ENCODE results near the gene SYCE3.
"Not testable (repeated sequence)": the region's sequence is repeated elsewhere in the genome, so short reads cannot be mapped to it uniquely, and the experiment has no call there.

The SYCE3 gene, protein sequence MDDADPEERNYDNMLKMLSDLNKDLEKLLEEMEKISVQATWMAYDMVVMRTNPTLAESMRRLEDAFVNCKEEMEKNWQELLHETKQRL

DNA sequence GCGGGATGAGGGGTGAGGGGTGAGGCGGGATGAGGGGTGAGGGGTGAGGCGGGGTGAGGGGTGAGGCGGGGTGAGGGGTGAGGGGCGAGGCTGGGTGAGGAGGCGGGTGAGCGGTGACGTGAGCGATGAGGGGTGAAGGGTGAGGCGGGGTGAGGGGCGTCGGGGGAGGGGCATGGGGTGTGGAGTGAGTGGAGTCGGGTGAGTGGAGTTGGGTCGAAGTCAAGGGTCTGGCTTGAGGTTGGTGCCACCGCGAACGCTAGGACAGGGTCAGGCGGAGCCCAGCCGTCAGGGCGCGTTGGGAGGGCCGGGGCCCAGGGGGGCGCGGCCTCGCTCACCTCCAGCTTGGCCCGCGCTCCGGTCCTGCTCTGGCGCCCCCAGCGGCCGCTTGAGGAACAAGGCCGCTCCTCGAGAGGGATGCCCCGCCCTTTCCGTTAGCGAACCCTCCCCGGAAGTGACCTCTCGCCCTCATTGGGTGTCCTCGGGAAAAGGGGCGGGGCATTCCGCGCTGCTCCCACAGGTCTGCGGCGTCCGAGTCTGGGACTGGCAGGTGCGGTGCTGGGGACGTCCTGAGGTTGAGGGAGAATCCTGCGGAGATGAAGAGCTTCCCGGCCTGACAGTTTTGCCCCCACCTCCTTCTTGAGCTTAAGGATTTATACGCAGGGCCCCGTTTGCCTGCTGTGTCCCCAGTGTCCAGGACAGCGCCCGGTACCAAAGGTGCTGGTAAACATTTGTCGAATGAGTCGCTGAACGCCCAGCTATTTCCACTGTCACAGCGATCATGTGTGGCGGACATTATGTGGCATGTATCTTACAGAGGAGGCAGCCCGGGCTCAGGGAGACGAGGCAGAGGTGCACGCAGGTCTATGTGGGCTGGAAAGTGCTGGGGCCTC lies at the start of gene SYCE3:
SYCE3 (minus strand) TSS at position 397 of the 890 bp plus-strand sequence. CDS start 6,514 bp downstream, outside the sequence.
- DNase-seq, result peak; percentile 96 to 98

DNA sequence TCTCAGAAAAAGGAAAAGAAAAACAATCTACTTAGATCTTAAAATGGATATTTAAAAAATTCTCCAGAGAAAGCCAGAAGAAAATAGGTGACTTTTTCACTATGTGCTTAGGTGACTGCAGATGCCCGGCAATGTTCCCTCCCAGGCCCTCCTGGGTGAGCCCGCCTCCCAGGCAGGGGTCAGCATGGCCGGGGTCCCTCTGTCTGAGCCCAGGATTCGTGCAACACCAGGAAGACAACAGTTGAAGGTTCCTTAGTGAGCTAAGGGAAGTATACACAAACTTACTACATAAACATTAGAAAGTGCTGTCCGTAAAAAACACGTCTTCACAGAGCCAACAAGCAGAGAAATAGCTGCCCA lies 49.4 kb upstream of the SYCE3 start:
- no peak for DNase-seq

DNA sequence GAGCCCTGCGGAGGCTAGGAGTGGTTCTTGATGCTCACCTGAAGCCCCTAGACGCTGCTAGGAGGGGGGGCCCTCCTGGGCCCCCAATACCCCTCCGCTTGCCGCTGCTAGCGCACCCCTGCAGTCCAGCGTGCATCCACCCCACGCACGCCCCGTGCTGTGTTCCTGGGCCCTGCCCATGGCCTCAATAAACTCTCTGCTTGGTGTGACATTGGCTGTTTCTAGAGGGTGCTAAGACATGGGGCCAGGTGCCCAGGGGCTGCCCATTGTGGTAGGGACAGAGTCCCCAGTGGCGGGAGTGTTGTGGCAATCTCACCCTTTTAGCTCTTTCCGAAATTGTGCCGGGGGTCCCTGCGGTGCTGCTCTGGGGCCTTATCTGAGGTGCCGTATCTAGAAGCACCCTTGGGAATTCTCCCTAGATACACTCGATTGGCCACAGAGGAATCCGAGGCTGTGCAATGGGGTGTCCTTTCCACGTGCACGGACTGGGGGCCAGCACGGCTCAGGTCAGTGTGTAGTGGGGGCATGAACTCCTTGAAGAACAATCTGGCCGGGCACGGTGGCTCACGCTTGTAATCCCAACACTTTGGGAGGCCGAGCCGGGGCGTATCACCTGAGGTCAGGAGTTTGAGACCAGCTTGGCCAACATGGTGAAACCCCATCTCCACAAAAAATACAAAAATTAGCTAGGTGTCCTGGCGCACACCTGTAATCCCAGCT lies 48.8 kb upstream of the SYCE3 start:
- DNase-seq, result no peak

DNA sequence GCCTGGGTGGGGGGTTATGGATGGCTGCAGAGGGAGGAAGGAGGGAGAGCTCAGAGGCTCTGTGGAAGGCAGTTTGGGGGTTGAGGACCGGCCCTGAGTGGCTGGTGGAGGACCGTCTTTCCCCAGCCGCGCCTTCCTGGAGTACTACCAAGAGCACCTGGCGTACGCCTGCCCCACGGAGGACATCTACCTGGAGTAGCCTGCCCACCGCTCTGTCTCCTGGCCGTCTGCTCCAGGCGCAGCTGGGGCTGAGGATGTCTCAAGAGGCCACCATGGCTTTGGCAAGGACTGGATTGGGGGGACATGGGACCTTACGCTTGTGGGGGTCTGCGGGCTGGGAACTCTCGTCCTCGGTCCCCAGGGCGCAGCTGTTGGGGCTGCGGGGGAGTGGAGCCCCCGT lies 47.9 kb upstream of the SYCE3 start:
- DNase-seq, result no peak

DNA sequence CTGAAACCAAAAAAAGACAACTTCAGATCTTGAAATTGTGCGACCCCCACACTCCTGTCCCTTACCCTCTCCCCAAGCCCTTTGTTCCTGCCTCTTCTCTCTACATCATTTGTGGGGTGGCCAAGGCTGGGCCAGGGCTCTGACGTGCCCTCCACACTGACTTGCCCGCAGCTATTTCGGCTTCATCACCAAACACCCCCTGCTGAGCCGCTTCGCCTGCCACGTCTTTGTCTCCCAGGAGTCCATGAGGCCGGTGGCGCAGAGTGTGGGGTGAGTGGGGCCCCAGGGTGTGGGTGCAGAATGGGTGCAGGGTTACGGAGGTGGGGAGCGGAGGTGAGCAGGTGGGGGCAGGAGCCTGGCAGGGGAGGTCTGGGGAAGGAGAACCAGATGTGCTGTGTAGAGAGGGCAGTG lies 47.3 kb upstream of the SYCE3 start:
- no peak for DNase-seq

DNA sequence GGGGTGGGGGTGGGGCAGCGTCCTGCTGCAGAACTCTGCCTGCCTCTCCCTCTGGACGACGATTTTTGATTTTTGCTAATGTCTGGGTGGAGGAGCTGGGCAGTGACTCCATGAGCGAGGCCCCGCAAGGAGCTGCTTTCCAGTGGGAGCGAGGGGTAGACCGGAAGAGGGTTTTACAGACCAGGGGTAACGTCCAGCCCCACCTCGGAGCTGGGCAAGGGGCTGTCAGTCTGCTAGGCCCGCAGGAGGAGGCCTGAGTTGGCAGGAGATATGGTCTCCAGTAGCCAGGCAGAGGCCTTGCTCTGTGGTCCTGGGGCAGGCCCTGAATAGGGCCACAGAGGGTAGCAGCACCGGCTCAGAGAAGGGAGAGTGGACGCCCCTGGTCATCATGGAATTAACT lies 46.9 kb upstream of the SYCE3 start:
- no peak for DNase-seq

DNA sequence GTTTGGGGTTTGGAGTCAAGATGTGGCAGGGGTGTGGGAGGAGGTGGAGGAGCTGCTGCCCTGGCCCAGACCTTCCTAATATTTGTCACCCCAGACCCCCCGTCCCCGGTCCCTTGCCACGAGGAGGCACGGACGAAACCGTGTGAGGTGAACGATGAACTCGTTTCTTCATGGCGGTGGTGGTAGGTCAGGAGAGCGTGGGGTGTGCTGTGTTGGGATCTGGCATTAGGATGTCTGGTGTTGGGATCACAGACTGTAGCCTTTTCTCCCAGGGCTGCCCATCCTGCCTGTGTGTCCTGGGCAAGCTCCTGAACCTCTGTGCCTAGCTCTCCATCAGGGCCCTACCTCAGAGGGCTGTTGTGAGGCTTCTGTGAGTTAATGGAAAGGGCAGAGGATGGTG lies 46.3 kb upstream of the SYCE3 start:
- DNase-seq, result no peak

DNA sequence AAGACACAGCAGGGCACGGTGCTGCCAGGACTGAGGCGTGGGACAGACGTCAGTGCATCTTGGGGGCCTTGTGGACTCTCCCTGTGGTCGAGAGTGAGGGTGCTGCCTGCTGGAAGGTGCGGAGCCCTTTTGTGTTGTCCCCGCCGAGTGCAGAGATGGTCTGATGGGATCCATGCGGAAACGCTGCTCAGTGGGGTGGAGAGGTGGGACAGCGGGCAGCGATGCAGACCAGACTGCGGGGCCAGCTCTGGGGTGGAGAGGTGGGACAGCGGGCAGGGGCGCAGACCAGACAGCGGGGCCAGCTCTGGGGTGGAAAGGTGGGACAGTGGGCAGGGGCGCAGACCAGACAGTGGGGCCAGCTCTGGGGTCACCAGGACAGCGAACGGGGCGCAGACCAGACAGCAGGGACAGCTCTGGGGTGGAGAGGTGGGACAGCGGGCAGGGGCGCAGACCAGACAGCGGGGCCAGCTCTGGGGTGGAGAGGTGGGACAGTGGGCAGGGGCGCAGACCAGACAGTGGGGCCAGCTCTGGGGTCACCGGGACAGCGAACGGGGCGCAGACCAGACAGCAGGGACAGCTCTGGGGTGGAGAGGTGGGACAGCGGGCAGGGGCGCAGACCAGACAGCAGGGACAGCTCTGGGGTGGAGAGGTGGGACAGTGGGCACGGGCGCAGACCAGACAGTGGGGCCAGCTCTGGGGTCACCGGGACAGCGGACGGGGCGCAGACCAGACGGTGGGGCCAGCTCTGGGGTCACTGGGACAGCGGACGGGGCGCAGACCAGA lies 45.5 kb upstream of the SYCE3 start:
- DNase-seq, result not testable (repeated sequence)

DNA sequence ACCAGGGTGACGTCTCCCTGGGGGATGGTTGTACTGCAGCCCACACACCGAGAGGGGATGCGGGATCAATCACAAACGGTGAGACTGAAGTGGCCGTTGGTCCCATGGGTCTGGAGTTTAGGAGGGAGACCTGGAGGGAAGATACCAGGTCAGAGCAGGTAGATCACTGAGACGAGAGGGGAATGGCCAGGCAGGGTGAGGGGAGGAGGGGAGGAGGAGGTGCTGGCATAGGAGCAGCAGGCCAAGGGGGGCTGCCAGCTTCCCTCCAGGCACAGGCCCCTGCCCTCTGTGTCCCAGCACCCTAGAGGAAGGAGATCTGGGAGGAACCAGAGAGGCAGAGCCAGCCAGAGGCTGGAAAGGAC lies 44.9 kb upstream of the SYCE3 start:
- DNase-seq, result no peak

DNA sequence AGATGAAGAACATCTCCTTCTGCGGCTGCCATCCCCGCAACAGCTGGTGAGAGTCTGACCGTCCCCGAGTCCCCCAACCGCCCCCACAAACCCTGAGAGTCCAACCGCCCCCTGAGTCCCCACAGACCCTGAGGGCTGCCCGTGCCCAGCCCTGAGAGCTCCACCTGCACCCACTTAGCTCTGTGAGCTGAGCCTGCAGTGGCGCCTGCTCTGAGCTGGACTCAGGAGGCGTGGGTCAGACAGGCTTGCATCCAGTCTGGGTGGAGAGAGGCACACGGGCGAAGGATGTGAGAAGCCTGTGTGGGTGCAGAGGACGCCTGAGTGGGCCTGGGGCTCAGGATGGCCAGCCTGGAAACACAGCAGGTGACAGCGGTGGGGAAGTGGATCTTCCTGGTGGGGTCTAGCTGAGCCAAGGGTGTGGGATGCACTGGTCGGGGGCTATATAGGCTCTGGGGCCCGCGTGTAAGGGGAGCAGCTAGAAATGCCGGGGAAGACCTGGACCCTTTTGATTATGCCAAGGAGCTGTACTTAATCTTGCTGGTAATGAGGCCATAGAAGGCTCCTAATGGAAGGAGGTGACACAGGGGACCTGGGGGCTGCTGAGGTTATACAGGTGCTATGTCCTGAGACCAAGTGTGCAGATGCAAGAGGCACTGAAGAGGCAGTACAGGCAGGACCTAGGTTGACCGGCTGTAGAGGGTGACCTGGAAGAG lies 44.4 kb upstream of the SYCE3 start:
- DNase-seq, result no peak

DNA sequence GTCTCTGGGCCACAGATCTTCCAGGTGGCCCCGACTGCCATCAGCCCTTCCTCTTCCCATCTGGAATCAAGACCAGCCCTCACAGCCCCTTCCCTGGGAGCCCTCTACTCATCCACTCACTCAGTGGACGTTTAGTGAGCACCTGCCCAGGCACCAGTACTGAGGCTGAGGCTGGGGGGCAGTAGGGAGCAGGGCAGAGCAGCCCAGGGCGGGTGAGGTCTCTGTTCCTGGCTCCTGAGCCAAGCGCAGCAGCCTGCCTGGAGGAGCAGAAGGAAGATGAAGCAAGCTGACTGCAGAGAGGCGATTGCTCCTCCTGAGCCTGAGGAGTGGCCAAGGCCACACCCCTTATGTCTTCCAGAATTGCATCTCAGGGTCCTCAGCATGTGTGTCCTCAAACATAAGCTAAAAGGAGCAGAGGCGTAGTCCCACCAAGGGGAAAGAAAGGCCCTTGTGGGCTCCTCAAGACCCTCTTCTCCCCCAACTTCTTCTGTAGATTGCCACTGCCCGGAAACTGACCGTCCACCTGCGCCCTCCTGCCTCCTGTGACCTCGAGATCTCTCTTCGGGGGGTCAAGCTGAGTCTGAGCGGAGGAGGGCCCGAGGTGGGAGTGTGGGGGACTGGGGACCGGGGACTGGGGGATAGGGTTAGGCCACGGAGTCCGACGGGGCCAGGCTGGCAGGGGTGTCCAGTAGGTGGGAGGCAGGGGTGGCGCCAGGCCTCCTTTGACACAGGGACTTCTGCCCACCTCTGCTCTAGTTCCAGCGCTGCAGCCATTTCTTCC lies 43.6 kb upstream of the SYCE3 start:
- DNase-seq, result no peak

DNA sequence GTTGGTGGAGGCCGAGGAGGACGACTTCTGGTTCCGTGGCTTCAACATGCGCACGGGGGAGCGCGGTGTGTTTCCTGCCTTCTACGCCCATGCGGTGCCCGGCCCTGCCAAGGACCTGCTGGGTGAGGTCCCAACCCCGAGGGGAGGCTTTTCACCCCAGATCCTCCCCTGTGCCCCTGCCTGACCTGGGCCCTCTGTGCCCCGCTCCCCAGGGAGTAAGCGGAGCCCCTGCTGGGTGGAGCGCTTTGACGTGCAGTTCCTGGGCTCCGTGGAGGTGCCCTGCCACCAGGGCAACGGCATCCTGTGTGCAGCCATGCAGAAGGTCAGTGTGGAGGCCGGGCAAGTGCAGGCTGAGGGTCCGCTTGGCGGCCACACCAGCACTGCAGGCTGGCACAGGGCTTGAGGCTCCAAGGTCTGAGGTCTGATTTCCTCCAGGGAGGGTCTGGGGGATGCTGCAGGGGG lies 42.9 kb upstream of the SYCE3 start:
- no peak for DNase-seq

DNA sequence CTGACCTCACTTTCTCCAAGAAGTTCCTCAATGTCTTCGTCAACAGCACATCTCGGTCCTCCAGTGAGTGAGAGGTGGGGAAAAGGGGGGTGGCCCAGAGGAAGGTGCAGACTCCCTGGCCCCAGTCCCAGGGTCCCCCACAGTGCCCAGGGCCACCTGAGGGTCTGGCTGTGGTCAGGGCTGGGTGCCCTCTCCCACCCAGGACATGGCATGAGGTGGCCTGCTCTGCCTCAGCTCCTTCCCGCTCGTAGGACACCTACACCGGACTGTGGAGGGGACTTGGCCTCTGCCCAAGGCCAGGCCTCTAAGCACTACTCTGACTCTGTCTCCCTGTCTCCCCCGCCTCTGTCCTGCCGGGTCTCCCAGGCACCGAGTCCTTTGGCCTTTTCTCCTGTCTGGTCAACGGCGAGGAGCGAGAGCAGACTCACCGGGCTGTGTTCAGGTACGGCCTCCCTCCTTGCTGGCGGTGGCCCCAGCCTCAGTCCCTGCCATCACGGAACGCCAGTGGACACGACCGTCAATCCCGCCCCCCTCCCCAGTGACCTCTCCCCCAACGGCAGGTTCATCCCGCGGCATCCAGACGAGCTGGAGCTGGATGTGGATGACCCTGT lies 42.4 kb upstream of the SYCE3 start:
- no peak for DNase-seq

DNA sequence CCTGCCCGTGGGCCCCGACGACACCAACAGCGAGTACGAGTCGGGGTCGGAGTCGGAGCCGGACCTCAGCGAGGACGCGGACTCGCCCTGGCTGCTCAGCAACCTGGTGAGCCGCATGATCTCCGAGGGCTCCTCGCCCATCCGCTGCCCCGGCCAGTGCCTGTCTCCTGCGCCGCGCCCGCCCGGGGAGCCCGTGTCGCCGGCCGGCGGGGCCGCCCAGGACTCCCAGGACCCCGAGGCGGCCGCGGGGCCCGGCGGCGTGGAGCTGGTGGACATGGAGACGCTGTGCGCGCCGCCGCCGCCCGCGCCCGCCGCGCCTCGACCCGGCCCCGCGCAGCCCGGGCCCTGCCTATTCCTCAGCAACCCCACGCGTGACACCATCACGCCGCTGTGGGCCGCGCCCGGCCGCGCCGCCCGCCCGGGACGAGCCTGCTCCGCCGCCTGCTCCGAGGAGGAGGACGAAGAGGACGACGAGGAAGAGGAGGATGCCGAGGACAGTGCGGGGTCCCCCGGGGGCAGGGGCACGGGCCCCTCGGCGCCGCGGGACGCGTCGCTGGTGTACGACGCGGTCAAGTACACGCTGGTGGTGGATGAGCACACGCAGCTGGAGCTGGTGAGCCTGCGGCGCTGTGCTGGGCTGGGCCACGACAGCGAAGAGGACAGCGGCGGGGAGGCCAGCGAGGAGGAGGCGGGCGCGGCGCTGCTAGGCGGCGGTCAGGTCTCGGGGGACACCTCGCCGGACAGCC lies 41.7 kb upstream of the SYCE3 start:
- DNase-seq, result no peak

DNA sequence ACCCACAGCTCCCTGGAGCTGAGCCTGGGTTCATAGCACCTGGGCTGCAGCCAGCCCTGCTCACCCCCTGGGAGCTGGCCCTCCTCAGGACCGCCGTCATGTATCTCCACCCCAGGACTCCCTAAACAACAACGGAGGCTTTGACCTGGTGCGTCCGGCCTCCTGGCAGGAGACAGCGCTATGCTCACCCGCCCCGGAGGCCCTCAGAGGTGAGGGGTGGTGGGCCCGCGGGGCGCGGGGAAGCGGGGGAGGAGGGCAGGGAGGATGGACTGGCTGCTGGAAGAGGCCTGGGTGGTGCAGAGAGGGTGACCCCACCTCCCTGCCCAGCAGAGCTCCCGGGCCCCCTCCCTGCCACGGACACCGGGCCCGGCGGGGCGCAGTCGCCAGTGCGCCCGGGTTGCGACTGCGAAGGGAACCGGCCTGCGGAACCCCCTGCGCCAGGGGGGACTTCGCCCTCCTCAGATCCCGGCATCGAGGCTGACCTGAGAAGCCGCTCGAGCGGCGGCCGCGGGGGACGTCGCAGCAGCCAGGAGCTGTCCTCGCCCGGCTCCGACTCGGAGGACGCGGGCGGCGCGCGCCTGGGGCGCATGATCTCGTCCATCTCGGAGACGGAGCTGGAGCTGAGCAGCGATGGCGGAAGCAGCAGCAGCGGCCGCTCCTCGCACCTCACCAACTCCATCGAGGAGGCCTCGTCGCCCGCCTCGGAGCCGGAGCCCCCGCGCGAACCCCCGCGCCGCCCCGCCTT lies 41.0 kb upstream of the SYCE3 start:
- no peak for DNase-seq

DNA sequence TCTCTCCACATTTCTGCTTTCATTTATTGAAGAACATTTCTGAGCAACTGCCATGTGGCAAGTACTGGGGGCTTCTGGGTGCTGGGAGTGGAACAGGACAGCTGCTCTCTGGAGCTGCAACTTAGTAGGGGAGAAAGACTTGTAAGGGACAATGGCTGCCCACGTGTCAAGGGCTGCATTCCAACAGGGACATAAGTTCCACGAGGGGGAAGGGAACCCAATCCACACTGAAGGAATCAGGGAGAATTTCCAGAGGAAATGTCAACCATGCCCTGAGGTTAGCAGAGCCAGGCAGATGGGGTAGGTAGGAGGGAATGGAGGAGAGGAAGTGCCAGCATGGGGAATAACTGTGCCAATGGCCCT lies 39.6 kb upstream of the SYCE3 start:
- no peak for DNase-seq

DNA sequence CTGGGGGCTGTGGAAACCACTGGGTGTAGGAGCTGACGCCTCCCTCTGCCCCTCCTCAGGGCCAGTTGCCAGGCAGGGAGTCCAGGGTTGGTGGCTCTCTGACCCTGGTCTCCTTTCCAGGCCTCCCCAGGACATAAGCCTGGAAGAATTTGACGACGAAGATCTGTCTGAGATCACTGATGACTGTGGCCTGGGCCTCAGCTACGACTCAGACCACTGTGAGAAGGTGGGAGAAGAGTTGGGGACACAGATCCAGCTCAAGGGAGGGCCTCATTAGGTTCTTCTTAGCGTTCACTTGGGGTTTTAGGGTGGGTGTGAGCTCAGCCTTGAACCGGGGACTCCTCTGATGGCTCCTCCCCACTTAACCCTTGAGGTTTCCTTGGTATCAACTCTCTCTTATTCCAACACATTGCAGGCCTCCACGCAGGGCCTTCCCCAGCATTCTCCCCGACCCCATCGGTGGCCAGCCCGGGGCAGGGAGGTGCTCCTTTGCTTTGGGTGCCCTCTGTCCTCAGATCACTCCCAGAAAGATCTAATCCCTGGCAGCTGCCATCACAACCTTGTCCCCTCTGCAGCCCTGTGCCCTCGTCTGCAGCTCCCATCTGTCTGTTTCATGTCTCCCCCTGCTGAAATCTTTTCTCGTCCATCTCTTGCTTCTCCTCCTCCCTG lies 39.1 kb upstream of the SYCE3 start:
- no peak for DNase-seq

DNA sequence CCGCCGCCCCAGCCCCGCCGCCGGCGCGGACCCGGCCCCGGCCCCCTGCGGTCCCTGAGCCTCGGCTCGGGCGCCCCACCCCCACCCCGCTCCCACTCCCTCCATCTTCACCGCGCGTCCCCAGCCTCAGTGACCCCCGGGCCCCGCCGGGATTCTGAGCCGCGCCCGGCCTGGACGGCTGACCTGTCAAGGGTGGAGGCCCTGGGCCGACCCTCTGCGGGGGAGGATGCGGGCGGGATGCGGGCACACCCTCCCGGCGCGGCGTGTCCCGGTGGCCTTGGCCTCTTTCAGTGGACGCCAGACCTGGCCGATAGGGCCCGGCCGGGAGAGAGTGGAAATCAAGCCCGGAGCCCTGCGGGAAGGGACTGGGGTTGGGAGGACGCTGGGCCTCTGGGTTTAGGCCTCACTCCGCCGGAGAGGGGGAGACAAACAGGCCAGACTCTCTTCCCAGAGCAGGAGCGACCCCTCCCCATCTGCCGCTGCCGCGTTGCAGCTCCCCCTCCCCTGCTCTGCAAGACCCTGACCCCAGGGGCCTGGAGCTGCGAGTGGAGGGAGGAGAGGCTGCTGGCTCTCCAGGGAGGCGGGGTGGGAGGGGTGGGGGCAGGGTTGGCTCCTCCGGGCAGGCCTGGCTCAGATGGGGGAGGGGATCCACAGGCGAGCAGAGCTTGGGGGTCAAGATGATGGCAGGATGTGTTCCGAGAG lies 38.4 kb upstream of the SYCE3 start:
- no peak for DNase-seq

DNA sequence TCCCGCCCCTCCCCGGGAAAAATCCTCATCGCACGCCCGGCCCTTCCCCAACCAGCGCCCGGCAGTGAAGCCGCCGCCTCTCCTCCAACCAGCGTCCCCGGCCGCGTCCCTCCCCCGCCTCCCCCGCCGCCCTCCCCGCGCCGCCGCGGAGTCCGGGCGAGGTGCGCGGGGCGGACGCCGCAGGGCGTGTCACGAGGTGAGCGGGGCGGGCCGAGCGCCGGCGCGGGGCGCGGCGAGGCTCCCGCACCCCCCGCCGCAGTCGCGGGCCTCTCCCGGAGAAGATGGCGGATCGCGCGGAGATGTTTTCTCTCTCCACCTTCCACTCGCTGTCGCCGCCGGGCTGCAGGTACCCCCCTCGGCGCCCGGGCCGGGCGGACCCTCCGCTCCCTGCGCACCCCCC lies 37.8 kb upstream of the SYCE3 start, which contains the start of gene MAPK8IP2:
MAPK8IP2 (plus strand) TSS at position 256 of the 400 bp plus-strand sequence; CDS start at position 282, 26 bp downstream.
- DNase-seq, result no peak
